Measurements from ENCODE around the gene ACVR1. TPM values are rescaled to one million over a fixed set of nuclear protein-coding genes. Genes with fewer than 3 reads are reported as not detected.

ACVR1 gene
- total and polyA plus RNA-seq, 2 experiments from 2014 or later, result 8.9 to 21.5 TPM

DNA sequence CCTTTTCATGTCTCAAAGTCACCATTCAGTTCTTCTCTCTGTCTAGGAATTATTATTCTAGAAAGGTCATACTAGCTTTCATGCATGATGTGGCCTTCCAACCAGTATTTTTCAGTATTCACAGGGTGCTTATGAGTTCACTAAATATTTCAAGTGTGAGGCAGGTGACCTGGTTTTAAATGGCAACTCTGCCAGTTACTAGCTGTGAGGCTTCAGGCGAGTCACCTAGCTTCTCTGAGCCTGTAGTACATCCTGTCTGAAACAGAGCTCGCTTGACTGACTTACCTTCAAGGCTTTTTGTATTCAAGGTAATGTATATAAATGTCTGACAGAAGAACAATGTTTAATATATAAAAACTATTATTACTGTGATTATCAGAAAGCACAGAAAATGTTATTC, 19.4 kb upstream of the ACVR1 start (continued):
- no peak for TF ChIP-seq ZNF462 (CRISPR knock-in tag; IDR thresholded peaks at IDR 0.05)
- TF ChIP-seq STAT1 (IDR thresholded peaks at IDR 0.05; ENCODE audit: unreplicated experiment), result no peak
- no peak for TF ChIP-seq ETS1 (IDR thresholded peaks at IDR 0.05)
- TF ChIP-seq POLR2AphosphoS5 (IDR thresholded peaks at IDR 0.05; ENCODE audit: low read depth), result no peak
- TF ChIP-seq CREB1 (CRISPR knock-in tag; IDR thresholded peaks at IDR 0.05; ENCODE audit: low read depth), result no peak

DNA sequence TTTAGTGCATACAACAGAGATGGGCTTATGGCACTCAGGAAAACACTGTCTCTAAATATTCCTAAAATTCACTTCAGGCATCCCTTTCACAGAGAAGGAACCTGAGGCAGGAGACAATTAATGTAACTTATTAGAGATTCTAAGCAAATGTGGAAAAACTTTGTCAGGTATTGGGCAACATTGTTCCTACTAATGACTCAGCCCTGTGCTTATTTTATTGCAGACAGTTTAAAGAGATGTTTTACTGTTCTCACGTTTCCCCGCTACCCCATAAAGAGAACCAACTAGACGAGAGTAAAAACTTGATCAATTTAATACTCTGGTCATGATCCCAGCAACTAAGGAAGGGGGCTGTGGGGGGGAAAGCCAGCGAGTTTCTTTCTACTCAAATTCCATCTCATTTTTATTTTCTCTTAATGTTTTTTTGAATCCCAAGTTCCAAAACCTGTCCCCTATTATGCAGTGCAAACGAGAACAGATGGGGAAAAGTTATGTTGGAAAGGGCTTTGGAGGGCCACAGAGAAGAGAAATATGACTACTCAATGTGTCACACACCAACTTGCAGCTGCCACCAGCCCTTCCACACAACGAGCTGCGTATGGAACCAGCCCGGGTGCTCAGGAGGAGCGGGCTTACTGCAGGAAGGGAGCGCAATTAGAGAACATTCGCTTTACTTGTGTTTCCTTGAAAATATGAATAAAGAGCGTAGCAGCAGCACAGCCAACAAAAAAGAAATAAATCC, 18.7 kb upstream of the ACVR1 start:
- Histone ChIP-seq H3K27ac (ENCODE audit: low read depth) (no peak overlapping the region), H3K9me2 (ENCODE audit: insufficient read depth) (0 out of 2 replicates have a peak, but pooled peaks cover 4% of the 10 kb centered on the region), H3K4me2 (no peak overlapping the region), H3K4me3 (no peak overlapping the region), H2AFZ (peak overlapping the region; percentile 39; the same call in 1 of the 2 replicates), H4K20me1 (replicated peaks; ENCODE audit: insufficient read depth) (no peaks in the 10 kb centered on the region), H3K79me2 (replicated peaks; ENCODE audit: insufficient read depth) (no peaks in the 10 kb centered on the region), H3K36me3 (ENCODE audit: insufficient read depth) (no peaks in the 10 kb centered on the region), H3K4me1 (ENCODE audit: insufficient read depth) (peaks cover 60% of the 10 kb centered on the region), H3K27me3 (ENCODE audit: insufficient read depth) (no peaks in the 10 kb centered on the region), H3F3A (replicated peaks; ENCODE audit: low read depth) (no peaks in the 10 kb centered on the region; the same call in 1 of the 2 replicates)
- Mint-ChIP-seq H3K4me3 (no peak overlapping the region), H3K27me3 (ENCODE audit: insufficient read depth, low read depth, poor library complexity) (peaks cover 8% of the 10 kb centered on the region), H3K9me3 (no peaks in the 10 kb centered on the region), H3K4me1 (peaks cover 54% of the 10 kb centered on the region), H3K27ac (no peak overlapping the region; the same call in 1 of the 2 replicates), H3K36me3 (ENCODE audit: low read depth) (no peaks in the 10 kb centered on the region)
- DNase-seq (ENCODE audit: low spot score) (no peak), ATAC-seq (peak; percentile 42; the same call in 2 of the 3 replicates)
- TF ChIP-seq ZNF114 (CRISPR knock-in tag; IDR thresholded peaks at IDR 0.05) (no peak), JUNB (IDR thresholded peaks at IDR 0.05; ENCODE audit: unreplicated experiment) (no peak), STAT1 (IDR thresholded peaks at IDR 0.05; ENCODE audit: unreplicated experiment) (no peak), EZH2phosphoT487 (IDR thresholded peaks at IDR 0.05; ENCODE audit: unreplicated experiment) (no peak), NANOG (IDR thresholded peaks at IDR 0.05; ENCODE audit: borderline replicate concordance) (no peak), CREB1 (CRISPR knock-in tag; IDR thresholded peaks at IDR 0.05; ENCODE audit: low read depth) (no peak)

Data from GM23338 (cell line).